Endothelial cell of umbilical vein (primary cell): Measurements from ENCODE around the gene IMPA2. TPM values are rescaled to one million over a fixed set of nuclear protein-coding genes. Genes with fewer than 3 reads are reported as not detected.
A peak's percentile ranks its signal among the peaks of the same experiment; 100 is the strongest.

ENCODE experiments used
- BruUV-seq: library from RNA; stranded (reverse); fragments of 400-500 nt; replicated peaks from 2 replicates; lab custom pipeline; 2021; lab: Mats Ljungman, UMichigan
- CTCF ChIA-PET: fragments of 300-600, 350-600 bp; sonication (Branson Sonifier 250); formaldehyde crosslinking; loops from one replicate; lab custom pipeline; 2021; ENCODE audit warnings: antibody characterized with exemption, inconsistent platforms; lab: Charles Lee
- POLR2A ChIA-PET: fragments of 300-600, 350-600 bp; sonication (Branson Sonifier 250); formaldehyde crosslinking; loops from one replicate; lab custom pipeline; 2021; ENCODE audit warnings: antibody characterized with exemption, inconsistent platforms; lab: Charles Lee
- DNase-seq: peaks from one replicate; pipeline ENCODE4 v3.0.0-alpha.2; 2011; ENCODE audit warnings: low read depth, low spot score
- FAIRE-seq: peaks from 2 replicates; lab custom pipeline; 2011; peaks lifted over from hg19 to GRCh38; lab: Jason Lieb, UNC
- H2AFZ ChIP-seq: 2 replicates; pipeline ENCODE4 v1.6.0; 2012; ENCODE audit warnings: low read depth, low read length, control low read depth, inconsistent platforms
- H3K27ac ChIP-seq: 2 replicates; pipeline ENCODE4 v1.5.1; 2011; ENCODE audit warnings: low read depth, mild to moderate bottlenecking, control low read depth, low read length, moderate library complexity; ENCODE audit not compliant: insufficient read depth
- H3K27me3 ChIP-seq, 2 experiments: 2 replicates each; pipeline versions ENCODE4 v1.6.0 to v1.6.1; 2011; ENCODE audit warnings: low read length in 2 of 2, mixed read lengths in 1 of 2; ENCODE audit not compliant: control insufficient read depth in 2 of 2, insufficient read depth in 2 of 2
- H3K36me3 ChIP-seq, 2 experiments: 2 replicates in 1 of 2; 3 replicates in 1 of 2; pipeline ENCODE4 v1.5.1; 2011; ENCODE audit warnings: low read length in 2 of 2, mild to moderate bottlenecking in 1 of 2, moderate library complexity in 1 of 2; ENCODE audit not compliant: control insufficient read depth in 2 of 2, insufficient read depth in 2 of 2; ENCODE audit errors: extremely low read depth in 1 of 2
- H3K4me1 ChIP-seq: 3 replicates; pipeline ENCODE4 v1.5.1; 2011; ENCODE audit warnings: mild to moderate bottlenecking, low read length; ENCODE audit not compliant: control insufficient read depth, insufficient read depth; ENCODE audit errors: extremely low read depth
- H3K4me2 ChIP-seq: 2 replicates; pipeline ENCODE4 v1.6.1; 2011; ENCODE audit warnings: low read length, control low read depth, mixed read lengths; ENCODE audit not compliant: insufficient read depth
- H3K4me3 ChIP-seq, 3 experiments: fragments of 200-600 bp in 1 of 3; sonication (generic), shearing (Covaris generic) in 1 of 3; replicated peaks in 1 of 3; 2 replicates each; pipeline ENCODE4 v1.5.1; 2011 to 2016; ENCODE audit warnings: control low read depth in 3 of 3, low read length in 3 of 3, mild to moderate bottlenecking in 2 of 3, inconsistent platforms in 1 of 3, low read depth in 1 of 3, moderate library complexity in 1 of 3; ENCODE audit not compliant: insufficient read depth in 1 of 3
- H3K79me2 ChIP-seq: 2 replicates; pipeline ENCODE4 v1.6.0; 2012; ENCODE audit warnings: low read length, inconsistent platforms; ENCODE audit not compliant: control insufficient read depth, insufficient read depth
- H3K9ac ChIP-seq: replicated peaks from 2 replicates; pipeline ENCODE3; 2011; ENCODE audit warnings: low read length, control low read depth; ENCODE audit not compliant: insufficient read depth; ENCODE audit errors: extremely low read depth
- H3K9me1 ChIP-seq: replicated peaks from 3 replicates; pipeline ENCODE4 v1.6.0; 2011; ENCODE audit warnings: mild to moderate bottlenecking, low read length; ENCODE audit not compliant: control insufficient read depth, insufficient read depth; ENCODE audit errors: extremely low read depth
- H3K9me3 ChIP-seq: replicated peaks from 2 replicates; pipeline ENCODE4 v1.5.1; 2012; ENCODE audit warnings: low read length, inconsistent platforms; ENCODE audit not compliant: control insufficient read depth, insufficient read depth
- H4K20me1 ChIP-seq: replicated peaks from 2 replicates; pipeline ENCODE3; 2011; ENCODE audit warnings: mild to moderate bottlenecking, low read length; ENCODE audit not compliant: control insufficient read depth, insufficient read depth; ENCODE audit errors: extremely low read depth
- EZH2 ChIP-seq: IDR thresholded peaks from 2 replicates; pipeline ENCODE4 v1.6.1; 2012; ENCODE audit warnings: borderline replicate concordance, low read depth, mild to moderate bottlenecking, moderate library complexity, low read length, inconsistent platforms; ENCODE audit not compliant: severe bottlenecking
- FOS ChIP-seq: IDR thresholded peaks from 2 replicates; pipeline ENCODE4 v1.6.1; 2011; ENCODE audit warnings: mild to moderate bottlenecking, low read length, moderate library complexity, borderline replicate concordance; ENCODE audit not compliant: insufficient read depth
- GATA2 ChIP-seq: IDR thresholded peaks from 2 replicates; pipeline ENCODE4 v1.7.0; 2011; ENCODE audit warnings: low read depth, mild to moderate bottlenecking, moderate library complexity, mixed read lengths, low read length; ENCODE audit not compliant: insufficient read length, insufficient read depth
- JUN ChIP-seq: IDR thresholded peaks from 2 replicates; pipeline ENCODE4 v1.6.1; 2011; ENCODE audit warnings: borderline replicate concordance, low read depth; ENCODE audit not compliant: insufficient read length, insufficient read depth
- MAX ChIP-seq: IDR thresholded peaks from 2 replicates; pipeline ENCODE4 v1.6.1; 2011; ENCODE audit not compliant: insufficient read depth, insufficient read length
- MYC ChIP-seq: IDR thresholded peaks from one replicate; pipeline ENCODE4 v1.6.1; 2011; ENCODE audit warnings: mild to moderate bottlenecking, low read depth, low read length
- POLR2A ChIP-seq: IDR thresholded peaks from 2 replicates; pipeline ENCODE4 v1.6.1; 2012; ENCODE audit warnings: low read depth, mild to moderate bottlenecking, control low read depth, low read length
- POLR2AphosphoS5 ChIP-seq: IDR thresholded peaks from 2 replicates; pipeline ENCODE4 v1.6.1; 2012; ENCODE audit warnings: low read depth, mild to moderate bottlenecking, control low read depth, low read length, moderate library complexity; ENCODE audit not compliant: insufficient read depth
- dilution Hi-C: fragments of 300-500 bp; cut with MboI; formaldehyde crosslinking; loops from one replicate; pipeline ENCODE4 v1.15.0; 2019; ENCODE audit warnings: low sequenced_read_pairs; ENCODE audit not compliant: extremely low pct_ligation_motif_present
- intact Hi-C: fragments of 100-400 bp; cut with micrococcal nuclease; formaldehyde crosslinking; loops from one replicate; pipeline ENCODE4 v1.10.0; 2022
- polyA plus RNA-seq, 4 experiments: library from polyadenylated mRNA; depleted of rRNA in 3 of 4; stranded (reverse) in 3 of 4; unstranded in 1 of 4; fragments of >200 nt; gene quantifications; 2 replicates each; pipeline versions ENCODE4 v1.2.1 to v1.2.3, GENCODE V29; 2011 to 2012; ENCODE audit warnings: missing spikeins in 1 of 4
- total RNA-seq: library from RNA; stranded (reverse); gene quantifications from 2 replicates; pipeline ENCODE4 v1.2.3, GENCODE V29; 2021
- TF ChIP-seq, protein P1 (sequence below), 2 donors: IDR thresholded peaks; 1 replicate in 1 of 2; 2 replicates in 1 of 2; pipeline ENCODE4 v1.5.1; 2011; ENCODE audit warnings: low read length in 2 of 2, mild to moderate bottlenecking in 2 of 2, moderate library complexity in 2 of 2, control low read depth in 1 of 2, inconsistent platforms in 1 of 2, low read depth in 1 of 2; ENCODE audit not compliant: insufficient read depth in 1 of 2; ENCODE audit errors: extremely low read depth in 1 of 2

The IMPA2 gene
- total and polyA plus RNA-seq, 2 donors (not counting 3 experiments of a cell fraction or from before 2014, with no cell fraction given): 6.1 to 8.0 TPM

- ChIA-PET CTCF (interaction anchor here (0.9 to 6.6 kb wide), 10 partner anchors 10 to 289 kb away, joined by 3 to 55 read pairs (median 4); partner anchors contain the start of gene IMPA2), POLR2A (interaction anchor here (0.6 to 1.8 kb wide), 2 partner anchors 33 to 56 kb away, joined by 4 to 8 read pairs; partner anchors contain the start of gene IMPA2)
- intact Hi-C loops: loop anchor here (1.0 to 2.0 kb wide), 6 partner anchors 8 to 258 kb away; partner anchors contain the start of genes CHMP1B, GNAL, IMPA2 and MPPE1
- H3K36me3 ChIP-seq: no peaks in the 10 kb centered on the region
- BruUV-seq: TSS peak; percentile 84
- peak overlapping the region; percentile 76 for H3K4me2 ChIP-seq
- no peaks in the 10 kb centered on the region for H3K79me2 ChIP-seq
- TF ChIP-seq POLR2AphosphoS5 (no peak), FOS (peak; percentile 52), GATA2 (no peak), POLR2A (peak; percentile 27), MAX (no peak), MYC (no peak), EZH2 (no peak), JUN (peak; percentile 34)
- TF ChIP-seq, protein P1, sequence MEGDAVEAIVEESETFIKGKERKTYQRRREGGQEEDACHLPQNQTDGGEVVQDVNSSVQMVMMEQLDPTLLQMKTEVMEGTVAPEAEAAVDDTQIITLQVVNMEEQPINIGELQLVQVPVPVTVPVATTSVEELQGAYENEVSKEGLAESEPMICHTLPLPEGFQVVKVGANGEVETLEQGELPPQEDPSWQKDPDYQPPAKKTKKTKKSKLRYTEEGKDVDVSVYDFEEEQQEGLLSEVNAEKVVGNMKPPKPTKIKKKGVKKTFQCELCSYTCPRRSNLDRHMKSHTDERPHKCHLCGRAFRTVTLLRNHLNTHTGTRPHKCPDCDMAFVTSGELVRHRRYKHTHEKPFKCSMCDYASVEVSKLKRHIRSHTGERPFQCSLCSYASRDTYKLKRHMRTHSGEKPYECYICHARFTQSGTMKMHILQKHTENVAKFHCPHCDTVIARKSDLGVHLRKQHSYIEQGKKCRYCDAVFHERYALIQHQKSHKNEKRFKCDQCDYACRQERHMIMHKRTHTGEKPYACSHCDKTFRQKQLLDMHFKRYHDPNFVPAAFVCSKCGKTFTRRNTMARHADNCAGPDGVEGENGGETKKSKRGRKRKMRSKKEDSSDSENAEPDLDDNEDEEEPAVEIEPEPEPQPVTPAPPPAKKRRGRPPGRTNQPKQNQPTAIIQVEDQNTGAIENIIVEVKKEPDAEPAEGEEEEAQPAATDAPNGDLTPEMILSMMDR (IDR thresholded peaks at IDR 0.05; ENCODE audit: extremely low read depth in 1 of 2, insufficient read depth in 1 of 2, low read depth in 1 of 2, low read length in 2 of 2): no peak
- peaks cover 11% of the 10 kb centered on the region for H3K4me1 ChIP-seq
- DNase-seq (peak; percentile 97), FAIRE-seq (peak; percentile 99)
- no peaks in the 10 kb centered on the region for H3K9me3 ChIP-seq
- peak overlapping the region; percentile 43 to 60 (median 57) for H3K4me3 ChIP-seq
- no peaks in the 10 kb centered on the region for H4K20me1 ChIP-seq
- H3K27ac ChIP-seq: peak overlapping the region; percentile 95
- peak overlapping the region; percentile 86 for H3K9ac ChIP-seq
- H3K27me3 ChIP-seq: no peaks in the 10 kb centered on the region
- H2AFZ ChIP-seq: peak overlapping the region; percentile 96
- dilution Hi-C loops: no loop called here
- H3K9me1 ChIP-seq: no peaks in the 10 kb centered on the region
These were observed 33.8 kb upstream of the IMPA2 start for GRCh38 chr18:11947214-11948191.
